ENCODE data around the gene PLAC1.

PLAC1 gene

GRCh38 chrX:134580907-134581306 is 77.4 kb downstream of the PLAC1 start:
- TF ChIP-seq CTCF (IDR thresholded peaks at IDR 0.05; ENCODE audit: low read length, missing control alignments), result no peak
- peak; percentile 30 for DNase-seq (ENCODE audit: low read depth)
- H3K4me3 ChIP-seq (replicated peaks; ENCODE audit: low read depth, low read length), result no peak overlapping the region

DNA sequence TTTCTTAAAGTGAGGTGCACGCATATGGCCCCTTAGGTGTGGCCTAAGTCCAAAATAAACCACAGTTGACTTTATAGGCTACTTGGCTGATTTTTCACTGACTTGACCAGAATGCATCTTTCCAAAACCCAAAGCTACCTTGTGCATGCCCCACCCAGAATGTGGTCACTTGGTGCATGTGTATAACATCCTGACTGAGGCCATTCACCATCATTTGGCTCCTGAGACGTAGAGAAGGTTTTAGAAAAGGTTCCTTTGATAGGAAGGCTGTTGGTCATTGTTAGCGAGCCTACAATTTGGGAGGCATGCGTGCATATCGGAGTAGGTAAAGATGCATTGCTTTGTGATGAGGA is 84.6 kb downstream of the PLAC1 start:
- H3K4me3 ChIP-seq (replicated peaks; ENCODE audit: low read depth, low read length), result no peak overlapping the region
- DNase-seq (ENCODE audit: low read depth), result no peak
- no peak for TF ChIP-seq CTCF (IDR thresholded peaks at IDR 0.05; ENCODE audit: low read length, missing control alignments)

DNA sequence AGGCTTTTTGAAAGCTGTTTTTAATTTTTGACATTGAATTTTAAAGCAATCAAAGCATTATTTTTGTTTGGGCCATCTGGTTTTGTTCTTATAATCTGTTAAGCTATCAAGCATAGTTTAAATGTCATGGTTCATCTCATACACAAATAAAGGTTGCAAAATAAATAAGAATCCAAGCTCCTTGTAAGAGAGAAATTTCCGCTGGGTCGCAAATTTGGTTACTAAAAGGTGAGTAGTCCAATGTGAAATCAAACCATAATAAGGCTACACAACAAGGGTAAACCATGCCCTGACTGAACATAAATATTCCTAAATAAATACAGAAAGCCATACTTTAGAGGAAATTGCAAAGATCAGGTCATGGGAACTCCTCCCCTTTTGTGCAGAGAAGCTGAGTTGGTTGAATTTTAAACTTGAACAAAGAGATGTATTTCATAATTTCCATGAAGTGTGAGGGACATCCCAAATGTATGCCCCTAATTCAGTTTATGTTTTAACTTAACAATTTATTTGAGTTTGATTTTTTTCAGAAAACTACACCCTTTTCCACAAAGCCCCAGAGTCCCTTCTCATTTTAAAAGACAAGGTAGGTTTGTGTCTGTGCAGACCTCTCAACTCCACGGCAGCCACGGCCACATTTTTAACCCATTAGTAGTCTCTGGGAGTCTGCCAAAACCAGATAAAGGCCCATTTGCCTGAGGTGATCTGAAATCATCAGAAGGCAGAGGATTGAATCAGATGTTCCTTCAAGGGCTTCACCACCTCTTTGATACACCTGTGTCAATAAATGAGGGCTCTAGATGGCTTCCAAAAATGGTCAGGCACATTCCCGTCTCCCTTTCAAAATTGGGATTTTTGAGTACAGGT is 85.2 kb downstream of the PLAC1 start:
- H3K4me3 ChIP-seq (replicated peaks; ENCODE audit: low read depth, low read length), result no peak overlapping the region
- no peak for TF ChIP-seq CTCF (IDR thresholded peaks at IDR 0.05; ENCODE audit: low read length, missing control alignments)
- DNase-seq (ENCODE audit: low read depth), result peak; percentile 7

- no peak overlapping the region for H3K4me3 ChIP-seq (replicated peaks; ENCODE audit: low read depth, low read length)
- DNase-seq (ENCODE audit: low read depth), result peak; percentile 37
- no peak for TF ChIP-seq CTCF (IDR thresholded peaks at IDR 0.05; ENCODE audit: low read length, missing control alignments)
Measured at GRCh38 chrX:134571796-134572195, 86.5 kb downstream of the PLAC1 start.

DNA sequence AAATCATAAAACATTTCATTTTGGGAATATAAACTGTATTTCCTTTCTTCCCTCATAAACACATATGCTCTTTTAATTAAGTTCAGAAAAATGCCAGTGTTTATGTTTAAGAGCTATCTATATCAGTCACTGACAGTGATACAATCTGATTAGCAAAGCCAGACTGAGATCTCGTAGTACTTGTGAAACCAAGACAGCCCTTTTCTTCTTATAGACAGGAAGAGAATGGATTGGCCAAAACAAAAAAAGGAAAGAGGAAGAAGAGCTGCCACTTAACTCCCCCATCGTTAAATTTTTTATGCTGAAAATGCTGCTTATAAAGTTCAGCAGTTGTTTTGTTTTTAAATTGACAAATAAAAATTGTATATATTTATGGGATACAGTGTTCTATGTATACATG is 87.4 kb downstream of the PLAC1 start:
- H3K4me3 ChIP-seq (replicated peaks; ENCODE audit: low read depth, low read length), result no peak overlapping the region
- DNase-seq (ENCODE audit: low read depth), result peak; percentile 8

GRCh38 chrX:134570509-134570846 is 87.8 kb downstream of the PLAC1 start:
- no peak overlapping the region for H3K4me3 ChIP-seq (replicated peaks; ENCODE audit: low read depth, low read length)
- DNase-seq (ENCODE audit: low read depth), result no peak
- TF ChIP-seq CTCF (IDR thresholded peaks at IDR 0.05; ENCODE audit: low read length, missing control alignments), result no peak

More for the DNA sequence above, 87.4 kb downstream of the PLAC1 start:
- no peak for TF ChIP-seq CTCF (IDR thresholded peaks at IDR 0.05; ENCODE audit: low read length, missing control alignments)

- TF ChIP-seq CTCF (IDR thresholded peaks at IDR 0.05; ENCODE audit: low read length, missing control alignments), result no peak
Measured at GRCh38 chrX:134569306-134569705, 89.0 kb downstream of the PLAC1 start.

More at GRCh38 chrX:134569306-134569705, 89.0 kb downstream of the PLAC1 start:
- H3K4me3 ChIP-seq (replicated peaks; ENCODE audit: low read depth, low read length), result no peak overlapping the region
- DNase-seq (ENCODE audit: low read depth), result no peak
